ENCODE data around the gene SH3RF3. TPM values are rescaled to one million over a fixed set of nuclear protein-coding genes. Genes with fewer than 3 reads are reported as not detected.
A peak's percentile ranks its signal among the peaks of the same experiment; 100 is the strongest.

The SH3RF3 gene
- total and polyA plus RNA-seq, 9 of the 15 experiments (the other 6 are each of a cell fraction or from before 2014, with no cell fraction given): 0.02 TPM; not detected in 8

GRCh38 chr2:109084341-109084740, 44.7 kb upstream of the SH3RF3 start (continued):
- TF ChIP-seq PKNOX1 (IDR thresholded peaks at IDR 0.05) (no peak), ZNF165 (CRISPR knock-in tag; IDR thresholded peaks at IDR 0.05; ENCODE audit: borderline replicate concordance) (no peak), NCOA4 (IDR thresholded peaks at IDR 0.05; ENCODE audit: partially characterized antibody) (no peak), POLR2AphosphoS2 (IDR thresholded peaks at IDR 0.05; ENCODE audit: low read length) (no peak), CBX8 (IDR thresholded peaks at IDR 0.05; ENCODE audit: borderline replicate concordance, extremely low read depth, low read depth, low read length, poor library complexity, severe bottlenecking) (no peak), ZBTB17 (CRISPR knock-in tag; IDR thresholded peaks at IDR 0.05) (no peak)

- H3K9me3 ChIP-seq (replicated peaks; ENCODE audit: control insufficient read depth, insufficient read depth, low read depth, low read length): no peaks in the 10 kb centered on the region
- POLR2A ChIA-PET: interaction anchor here (1.1 kb wide), 1 partner anchor 447 kb away, joined by 4 read pairs; no protein-coding TSS in a partner anchor
- no peaks in the 10 kb centered on the region for H3K79me2 ChIP-seq (ENCODE audit: control insufficient read depth, insufficient read depth, low read length)
- H3K4me3 ChIP-seq: no peak overlapping the region
- H3K4me1 ChIP-seq (replicated peaks in 1 of 2; ENCODE audit: control insufficient read depth in 2 of 2, insufficient read depth in 2 of 2, low read length in 2 of 2): no peaks in the 10 kb centered on the region
- no peak overlapping the region for H3K9ac ChIP-seq (ENCODE audit: insufficient read depth in 1 of 2, low read depth in 2 of 2, low read length in 2 of 2)
- ATAC-seq: no peak
- DNase-seq (ENCODE audit: extremely low read depth in 1 of 4, low spot score in 3 of 4): no peak
- BruUV-seq (replicated peaks): no TSS peak
- CTCF ChIA-PET (ENCODE audit: low intra/inter-chr PET ratio): no interaction called here
- no peaks in the 10 kb centered on the region for H3K36me3 ChIP-seq (ENCODE audit: control insufficient read depth, insufficient read depth, low read length)
- no peak overlapping the region for H3K4me2 ChIP-seq (ENCODE audit: insufficient read depth, low read length)
- H2AFZ ChIP-seq (ENCODE audit: low read depth, low read length): no peak overlapping the region
- WGBS (ENCODE audit: insufficient coverage, low coverage, missing lambda C conversion rate): 0% methylated on average over 11 of the region's 11 CpGs
- FAIRE-seq: no peak
- no peaks in the 10 kb centered on the region for H3K9me1 ChIP-seq (ENCODE audit: control insufficient read depth, insufficient read depth, low read length)
- no peaks in the 10 kb centered on the region for H4K20me1 ChIP-seq (replicated peaks; ENCODE audit: control insufficient read depth, insufficient read depth, low read length)
- H3K27me3 ChIP-seq (ENCODE audit: control insufficient read depth in 2 of 2, insufficient read depth in 2 of 2, low read length in 2 of 2): peaks cover 2 to 24% of the 10 kb centered on the region in 2 experiments; a peak in 3 of 5 replicates
- H3K27ac ChIP-seq (ENCODE audit: extremely low read depth, low read depth, low read length): no peak overlapping the region
- TF ChIP-seq RBM25 (IDR thresholded peaks at IDR 0.05; ENCODE audit: low read depth, low read length, severe bottlenecking) (peak; percentile 26), ARID2 (IDR thresholded peaks at IDR 0.05) (no peak), ZNF75A (CRISPR knock-in tag; IDR thresholded peaks at IDR 0.05) (no peak), ZNF146 (CRISPR knock-in tag; IDR thresholded peaks at IDR 0.05; ENCODE audit: unreplicated experiment) (peak; percentile 78)
- intact Hi-C loops (cut with micrococcal nuclease) (no loop called here), in situ Hi-C loops (cut with MboI) (no loop called here)
Observed at GRCh38 chr2:109085912-109086742, 42.9 kb upstream of the SH3RF3 start.
